ENCODE results near the gene PREX1. TPM values are rescaled to one million over a fixed set of nuclear protein-coding genes. Genes with fewer than 3 reads are reported as not detected.

Gene PREX1
- polyA plus RNA-seq, 1 of the 3 experiments (the other 2 are of a cell fraction), result 5.3 TPM

DNA sequence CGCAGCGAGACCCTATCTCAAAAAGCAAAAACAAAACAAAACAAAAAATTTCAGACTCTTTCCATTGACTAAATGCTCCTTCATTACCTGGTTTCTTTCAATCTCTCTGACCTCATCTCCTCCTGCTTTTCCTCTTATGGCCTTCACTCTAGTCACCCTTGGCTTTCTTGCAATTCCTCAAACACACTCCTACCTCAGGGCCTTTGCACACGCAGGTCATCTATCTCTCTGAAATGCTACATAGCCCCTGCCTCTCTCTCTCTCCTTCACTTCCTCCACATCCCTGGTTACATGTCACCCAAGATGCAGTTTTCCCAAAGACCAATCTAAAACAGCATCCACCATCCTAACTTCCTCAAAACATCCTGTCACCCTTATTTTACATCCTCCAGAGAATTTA is 96.8 kb downstream of the PREX1 start (continued):
- TF ChIP-seq, protein P1, sequence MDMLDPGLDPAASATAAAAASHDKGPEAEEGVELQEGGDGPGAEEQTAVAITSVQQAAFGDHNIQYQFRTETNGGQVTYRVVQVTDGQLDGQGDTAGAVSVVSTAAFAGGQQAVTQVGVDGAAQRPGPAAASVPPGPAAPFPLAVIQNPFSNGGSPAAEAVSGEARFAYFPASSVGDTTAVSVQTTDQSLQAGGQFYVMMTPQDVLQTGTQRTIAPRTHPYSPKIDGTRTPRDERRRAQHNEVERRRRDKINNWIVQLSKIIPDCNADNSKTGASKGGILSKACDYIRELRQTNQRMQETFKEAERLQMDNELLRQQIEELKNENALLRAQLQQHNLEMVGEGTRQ (IDR thresholded peaks at IDR 0.05; ENCODE audit: borderline replicate concordance, low read depth, low read length), result no peak
- no peak for TF ChIP-seq FOSL2 (IDR thresholded peaks at IDR 0.05; ENCODE audit: borderline replicate concordance, low read depth)
- TF ChIP-seq, protein P2, sequence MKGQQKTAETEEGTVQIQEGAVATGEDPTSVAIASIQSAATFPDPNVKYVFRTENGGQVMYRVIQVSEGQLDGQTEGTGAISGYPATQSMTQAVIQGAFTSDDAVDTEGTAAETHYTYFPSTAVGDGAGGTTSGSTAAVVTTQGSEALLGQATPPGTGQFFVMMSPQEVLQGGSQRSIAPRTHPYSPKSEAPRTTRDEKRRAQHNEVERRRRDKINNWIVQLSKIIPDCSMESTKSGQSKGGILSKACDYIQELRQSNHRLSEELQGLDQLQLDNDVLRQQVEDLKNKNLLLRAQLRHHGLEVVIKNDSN (IDR thresholded peaks at IDR 0.05; ENCODE audit: borderline replicate concordance, low read depth), result no peak
- TF ChIP-seq TAF1 (IDR thresholded peaks at IDR 0.05; ENCODE audit: borderline replicate concordance, low read depth, low read length), result no peak
- TF ChIP-seq RAD21 (IDR thresholded peaks at IDR 0.05; ENCODE audit: low read length), result no peak
- TF ChIP-seq JUND (IDR thresholded peaks at IDR 0.05), result no peak
- TF ChIP-seq SIN3A (IDR thresholded peaks at IDR 0.05; ENCODE audit: borderline replicate concordance, low read depth, low read length), result no peak
- no peak for TF ChIP-seq RFX5 (IDR thresholded peaks at IDR 0.05; ENCODE audit: low read length)
- TF ChIP-seq GATA2 (CRISPR knock-in tag; IDR thresholded peaks at IDR 0.05), result no peak
- TF ChIP-seq ELF1 (IDR thresholded peaks at IDR 0.05), result no peak
- TF ChIP-seq EP300 (IDR thresholded peaks at IDR 0.05; ENCODE audit: borderline replicate concordance in 1 of 2, low read depth in 1 of 2, low read length in 1 of 2), result no peak
- TF ChIP-seq POLR2AphosphoS5 (IDR thresholded peaks at IDR 0.05; ENCODE audit: low read depth, low read length), result no peak
- TF ChIP-seq, protein P3, sequence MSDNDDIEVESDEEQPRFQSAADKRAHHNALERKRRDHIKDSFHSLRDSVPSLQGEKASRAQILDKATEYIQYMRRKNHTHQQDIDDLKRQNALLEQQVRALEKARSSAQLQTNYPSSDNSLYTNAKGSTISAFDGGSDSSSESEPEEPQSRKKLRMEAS (IDR thresholded peaks at IDR 0.05; ENCODE audit: low read depth), result no peak

DNA sequence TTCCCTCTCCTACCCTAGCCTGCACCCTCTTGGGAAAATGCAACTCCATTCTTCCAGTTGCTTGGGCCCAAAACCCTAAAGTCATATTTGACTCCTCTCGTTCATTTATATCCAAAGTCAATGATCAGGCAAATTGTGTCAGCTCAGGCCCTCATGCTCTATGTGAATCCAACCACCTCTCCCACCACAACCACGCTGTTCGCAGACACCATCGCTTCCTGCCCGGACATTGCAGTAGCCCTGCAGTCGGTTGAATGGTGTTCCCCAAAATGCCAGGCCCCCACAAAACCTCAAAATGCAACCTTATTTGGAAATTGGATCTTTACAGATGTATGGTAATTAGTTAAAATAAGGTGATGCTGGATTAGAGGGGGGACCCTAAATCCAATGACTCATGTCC is 98.3 kb downstream of the PREX1 start:
- H3K4me2 ChIP-seq, result no peak overlapping the region
- no peaks in the 10 kb centered on the region for H4K20me1 ChIP-seq (ENCODE audit: insufficient read depth)
- H3K4me3 ChIP-seq (ENCODE audit: low read depth in 2 of 2, low read length in 1 of 2), result no peak overlapping the region
- POLR2A ChIA-PET, result no interaction called here
- H3F3A ChIP-seq (replicated peaks; ENCODE audit: insufficient read depth), result no peaks in the 10 kb centered on the region
- no peak for DNase-seq
- TF ChIP-seq RAD21 (IDR thresholded peaks at IDR 0.05; ENCODE audit: low read length), result no peak
- TF ChIP-seq POLR2AphosphoS5 (IDR thresholded peaks at IDR 0.05; ENCODE audit: low read depth, low read length), result no peak
- TF ChIP-seq, protein P1 (IDR thresholded peaks at IDR 0.05; ENCODE audit: borderline replicate concordance, low read depth, low read length), result no peak
- TF ChIP-seq FOXJ3 (CRISPR knock-in tag; IDR thresholded peaks at IDR 0.05), result no peak
- no peak for TF ChIP-seq RCOR1 (IDR thresholded peaks at IDR 0.05; ENCODE audit: low read length)
- no peak for TF ChIP-seq GATA2 (CRISPR knock-in tag; IDR thresholded peaks at IDR 0.05)
- H3K4me1 ChIP-seq (ENCODE audit: control insufficient read depth in 1 of 2, insufficient read depth in 2 of 2, low read depth in 1 of 2, low read length in 1 of 2), result peaks cover 0 to 13% of the 10 kb centered on the region in 2 experiments; a peak in 1 of 4 replicates
- no peaks in the 10 kb centered on the region for H3K27me3 ChIP-seq (ENCODE audit: insufficient read depth)
- no peaks in the 10 kb centered on the region for H3K9me3 ChIP-seq
- no peak overlapping the region for H2AFZ ChIP-seq (ENCODE audit: low read depth)
- H3K79me2 ChIP-seq (ENCODE audit: insufficient read depth), result no peaks in the 10 kb centered on the region
- H3K9me2 ChIP-seq, result no peaks in the 10 kb centered on the region
- CTCF ChIA-PET, result no interaction called here
- H3K27ac ChIP-seq (ENCODE audit: low read depth in 2 of 2, low read length in 1 of 2), result no peak overlapping the region
- H3K9ac ChIP-seq, result no peak overlapping the region
- WGBS (ENCODE audit: low lambda C conversion rate), result 95% methylated on average over 6 of the region's 6 CpGs
- no peaks in the 10 kb centered on the region for H3K36me3 ChIP-seq (replicated peaks in 1 of 2; ENCODE audit: control insufficient read depth in 1 of 2, insufficient read depth in 2 of 2, low read length in 1 of 2)
